NB4 (cell line): ENCODE data around the gene MEFV.
"Not testable (repeated sequence)": the region's sequence is repeated elsewhere in the genome, so short reads cannot be mapped to it uniquely, and the experiment has no call there.

Source experiments
- DNase-seq: peaks from one replicate; pipeline ENCODE4 v3.0.0; 2010; ENCODE audit warnings: low read depth
- H3K4me3 ChIP-seq: one replicate; pipeline ENCODE4 v1.5.1; 2011; ENCODE audit warnings: mild to moderate bottlenecking, low read depth, low read length, moderate library complexity
- MYC ChIP-seq: IDR thresholded peaks from 2 replicates; pipeline ENCODE4 v1.6.1; 2011; ENCODE audit warnings: low read depth, low read length
- POLR2A ChIP-seq: IDR thresholded peaks from 2 replicates; pipeline ENCODE4 v1.6.1; 2011; ENCODE audit warnings: mild to moderate bottlenecking; ENCODE audit not compliant: insufficient read length; ENCODE audit errors: extremely low read depth
- TF ChIP-seq, protein P1 (sequence below): IDR thresholded peaks from 2 replicates; pipeline ENCODE4 v1.6.1; 2011; ENCODE audit warnings: low read depth, low read length
- TF ChIP-seq, protein P2 (sequence below): IDR thresholded peaks from one replicate; pipeline ENCODE4 v1.5.1; 2012; ENCODE audit warnings: low read depth, low read length

Gene MEFV

DNA sequence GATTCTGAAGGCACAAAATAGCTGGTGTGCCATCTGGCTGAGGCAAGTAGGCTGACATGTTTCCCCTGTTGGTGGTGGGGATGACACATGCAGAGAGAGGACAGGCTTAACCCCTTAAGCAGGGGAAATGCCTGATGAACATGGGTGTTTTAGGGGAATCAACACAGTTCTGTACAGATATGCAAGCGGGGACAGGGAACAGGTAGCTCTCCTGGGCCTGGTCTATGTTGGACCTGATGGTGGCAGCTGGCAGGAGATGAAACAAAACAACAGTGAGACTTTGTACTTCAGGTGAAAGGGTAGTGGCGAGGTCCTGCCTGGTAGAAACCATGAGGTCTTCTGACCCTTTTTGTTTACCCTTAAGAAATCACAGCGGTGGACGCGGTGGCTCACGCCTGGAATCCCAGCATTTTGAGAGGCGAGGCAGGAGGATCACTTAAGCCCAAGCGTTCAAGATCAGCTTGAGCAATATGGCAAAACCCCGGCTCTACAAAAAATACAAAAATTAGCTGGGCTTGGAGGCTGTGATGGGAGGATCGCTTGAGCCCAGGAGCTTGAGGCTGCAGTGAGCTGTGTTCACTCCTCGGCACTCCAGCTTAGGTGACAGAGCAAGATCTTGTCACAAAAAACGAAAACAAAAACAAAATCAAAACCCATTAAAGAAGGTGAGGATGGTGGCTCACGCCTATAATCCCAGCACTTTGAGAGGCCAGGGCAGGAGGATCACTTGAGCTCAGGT lies 57.9 kb downstream of the MEFV start:
- DNase-seq: no peak
- TF ChIP-seq MYC: no peak
- TF ChIP-seq, protein P1, sequence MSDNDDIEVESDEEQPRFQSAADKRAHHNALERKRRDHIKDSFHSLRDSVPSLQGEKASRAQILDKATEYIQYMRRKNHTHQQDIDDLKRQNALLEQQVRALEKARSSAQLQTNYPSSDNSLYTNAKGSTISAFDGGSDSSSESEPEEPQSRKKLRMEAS: no peak
- no peak for TF ChIP-seq POLR2A
- TF ChIP-seq, protein P2, sequence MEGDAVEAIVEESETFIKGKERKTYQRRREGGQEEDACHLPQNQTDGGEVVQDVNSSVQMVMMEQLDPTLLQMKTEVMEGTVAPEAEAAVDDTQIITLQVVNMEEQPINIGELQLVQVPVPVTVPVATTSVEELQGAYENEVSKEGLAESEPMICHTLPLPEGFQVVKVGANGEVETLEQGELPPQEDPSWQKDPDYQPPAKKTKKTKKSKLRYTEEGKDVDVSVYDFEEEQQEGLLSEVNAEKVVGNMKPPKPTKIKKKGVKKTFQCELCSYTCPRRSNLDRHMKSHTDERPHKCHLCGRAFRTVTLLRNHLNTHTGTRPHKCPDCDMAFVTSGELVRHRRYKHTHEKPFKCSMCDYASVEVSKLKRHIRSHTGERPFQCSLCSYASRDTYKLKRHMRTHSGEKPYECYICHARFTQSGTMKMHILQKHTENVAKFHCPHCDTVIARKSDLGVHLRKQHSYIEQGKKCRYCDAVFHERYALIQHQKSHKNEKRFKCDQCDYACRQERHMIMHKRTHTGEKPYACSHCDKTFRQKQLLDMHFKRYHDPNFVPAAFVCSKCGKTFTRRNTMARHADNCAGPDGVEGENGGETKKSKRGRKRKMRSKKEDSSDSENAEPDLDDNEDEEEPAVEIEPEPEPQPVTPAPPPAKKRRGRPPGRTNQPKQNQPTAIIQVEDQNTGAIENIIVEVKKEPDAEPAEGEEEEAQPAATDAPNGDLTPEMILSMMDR: no peak
- H3K4me3 ChIP-seq: no peak overlapping the region

DNA sequence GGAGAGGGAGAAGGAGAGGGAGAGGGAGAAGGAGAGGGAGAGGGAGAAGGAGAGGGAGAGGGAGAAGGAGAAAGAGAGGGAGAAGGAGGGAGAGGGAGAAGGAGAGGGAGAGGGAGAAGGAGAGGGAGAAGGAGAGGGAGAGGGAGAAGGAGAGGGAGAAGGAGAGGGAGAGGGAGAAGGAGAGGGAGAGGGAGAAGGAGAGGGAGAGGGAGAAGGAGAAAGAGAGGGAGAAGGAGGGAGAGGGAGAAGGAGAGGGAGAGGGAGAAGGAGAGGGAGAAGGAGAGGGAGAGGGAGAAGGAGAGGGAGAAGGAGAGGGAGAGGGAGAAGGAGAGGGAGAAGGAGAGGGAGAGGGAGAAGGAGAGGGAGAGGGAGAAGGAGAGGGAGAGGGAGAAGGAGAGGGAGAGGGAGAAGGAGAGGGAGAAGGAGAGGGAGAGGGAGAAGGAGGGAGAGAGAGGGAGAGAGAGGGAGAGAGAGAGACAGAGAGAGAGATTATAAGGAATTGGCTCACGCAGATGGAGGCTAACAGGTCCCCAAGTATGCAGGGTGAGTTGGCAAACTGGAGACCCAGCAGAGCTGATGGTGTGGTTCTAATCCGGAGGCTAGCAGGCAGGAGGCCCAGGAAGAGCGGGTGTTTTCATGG lies 58.6 kb downstream of the MEFV start:
- DNase-seq, H3K4me3 ChIP-seq: not testable (repeated sequence)

DNA sequence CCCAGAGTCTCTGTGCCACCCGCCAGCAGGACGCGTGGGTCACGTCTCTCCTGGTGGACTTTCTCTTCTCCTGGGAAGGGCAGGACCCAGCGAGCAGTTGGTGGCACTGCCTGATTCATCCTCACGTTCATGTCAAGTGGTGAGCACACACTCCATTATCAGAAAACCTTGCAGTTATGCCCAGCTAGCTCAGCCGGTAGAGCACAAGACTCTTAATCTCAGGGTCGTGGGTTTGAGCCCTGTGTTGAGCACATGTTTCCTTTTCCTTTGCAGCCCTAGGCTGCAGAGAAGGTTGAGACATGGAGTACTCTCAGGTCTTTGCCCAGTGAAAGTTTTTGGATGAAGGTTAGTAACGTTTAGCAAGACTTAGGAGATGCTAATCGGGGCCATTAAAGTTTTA lies 60.5 kb downstream of the MEFV start:
- no peak for TF ChIP-seq POLR2A
- no peak for TF ChIP-seq MYC
- TF ChIP-seq, protein P1: no peak
- TF ChIP-seq, protein P2: no peak
- H3K4me3 ChIP-seq: no peak overlapping the region
- no peak for DNase-seq

DNA sequence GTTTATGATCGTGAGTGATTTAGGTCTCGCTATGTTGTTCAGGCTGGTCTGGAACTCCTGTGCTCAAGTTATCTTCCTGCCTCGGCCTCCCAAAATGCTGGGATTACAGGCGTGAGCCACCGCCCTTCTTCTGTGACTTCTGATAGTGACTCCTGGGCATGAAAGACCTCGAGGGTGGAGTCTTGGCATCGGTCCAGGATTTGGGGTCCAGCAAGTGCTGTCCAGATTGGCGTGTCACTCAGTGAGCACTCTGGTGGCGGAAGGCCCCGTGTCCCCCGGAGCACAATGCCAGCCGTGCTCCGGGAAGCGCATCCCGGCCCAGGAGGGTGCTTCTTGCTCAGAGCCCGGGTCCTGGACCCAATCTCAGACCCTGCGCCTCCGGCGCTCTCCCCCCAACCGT lies 61.6 kb downstream of the MEFV start:
- DNase-seq: no peak
- TF ChIP-seq, protein P1: no peak
- no peak for TF ChIP-seq POLR2A
- TF ChIP-seq, protein P2: no peak
- no peak for TF ChIP-seq MYC
- H3K4me3 ChIP-seq: no peak overlapping the region

DNA sequence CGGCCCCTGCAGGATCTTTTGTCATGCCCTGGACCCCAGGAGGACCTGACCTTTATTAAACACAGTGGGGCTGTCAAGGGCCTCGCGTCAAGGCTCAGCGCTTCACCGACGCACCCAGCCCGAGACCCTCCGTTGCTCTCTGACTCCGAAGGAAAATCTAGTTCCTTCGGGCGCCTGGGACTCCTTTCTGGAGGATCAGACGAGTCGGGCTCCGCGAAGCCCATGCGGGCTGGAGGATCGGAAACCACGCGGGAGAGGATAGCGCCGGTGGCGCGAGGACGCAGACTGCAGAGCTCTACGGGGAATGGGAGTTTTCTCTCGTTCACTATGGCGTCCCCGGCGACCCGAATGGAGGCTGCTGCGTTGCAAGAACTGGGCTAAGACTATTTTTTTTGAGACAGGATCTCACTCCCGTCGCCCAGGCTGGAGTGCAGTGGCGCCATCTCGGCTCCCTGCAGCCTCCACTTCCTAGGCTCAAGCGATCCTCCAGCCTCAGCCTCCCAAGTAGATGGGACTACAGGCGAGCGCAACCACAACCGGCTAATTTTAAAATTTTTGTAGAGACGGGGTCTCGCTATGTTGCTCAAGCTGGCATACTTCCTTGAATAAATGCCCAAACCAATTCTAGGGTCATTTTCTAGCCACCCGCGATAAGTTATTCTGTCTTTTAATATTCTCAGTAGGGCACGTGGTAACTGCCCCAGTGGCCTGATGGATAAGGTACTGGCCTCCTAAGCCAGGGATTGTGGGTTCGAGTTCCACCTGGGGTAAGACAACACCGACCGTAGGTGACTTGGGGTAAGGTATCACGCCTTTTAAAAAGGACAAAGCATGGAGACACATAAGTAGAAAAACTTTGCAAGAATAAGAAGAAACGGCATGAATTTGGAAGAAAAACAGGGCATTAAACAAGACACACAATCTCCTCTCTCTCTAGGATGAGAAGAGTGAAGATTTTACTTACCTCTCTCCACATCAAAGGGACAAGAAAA lies 62.9 kb downstream of the MEFV start:
- H3K4me3 ChIP-seq: no peak overlapping the region
- no peak for DNase-seq
- TF ChIP-seq, protein P2: no peak
- TF ChIP-seq MYC: no peak
- TF ChIP-seq, protein P1: no peak
- TF ChIP-seq POLR2A: no peak

DNA sequence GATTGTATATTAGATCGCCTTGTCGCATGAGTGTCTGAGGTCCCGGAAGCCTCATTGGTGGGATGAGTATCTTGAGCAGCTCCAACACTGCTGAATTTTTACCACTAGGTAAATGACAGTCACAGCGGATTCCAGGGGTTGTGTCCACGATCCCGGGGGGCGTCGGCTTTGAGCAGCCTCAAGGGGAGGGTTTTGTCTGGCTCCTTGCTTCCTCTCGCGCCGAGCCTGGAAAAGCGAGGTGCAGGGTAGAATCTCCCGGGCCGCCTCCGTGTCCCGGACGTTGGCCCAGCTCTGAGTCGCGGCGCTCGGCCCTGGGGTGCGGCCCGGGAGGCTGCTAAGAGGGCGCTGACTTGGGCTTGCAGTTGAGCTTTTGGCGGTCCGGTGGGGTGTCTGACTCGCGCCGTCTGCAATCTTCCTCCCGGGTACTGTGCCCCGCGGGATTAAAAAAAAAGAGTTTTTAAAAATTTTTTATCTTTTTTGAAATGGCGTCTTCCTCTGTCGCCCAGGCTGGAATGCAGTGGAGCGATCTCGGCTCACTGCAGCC lies 63.9 kb downstream of the MEFV start:
- no peak overlapping the region for H3K4me3 ChIP-seq
- no peak for DNase-seq
- TF ChIP-seq, protein P2: no peak
- TF ChIP-seq, protein P1: no peak
- TF ChIP-seq POLR2A (no peak), MYC (no peak)
